Measurements from ENCODE around the gene ANKRD11.
"Not testable (repeated sequence)": the region's sequence is repeated elsewhere in the genome, so short reads cannot be mapped to it uniquely, and the experiment has no call there.

The ANKRD11 gene

DNA sequence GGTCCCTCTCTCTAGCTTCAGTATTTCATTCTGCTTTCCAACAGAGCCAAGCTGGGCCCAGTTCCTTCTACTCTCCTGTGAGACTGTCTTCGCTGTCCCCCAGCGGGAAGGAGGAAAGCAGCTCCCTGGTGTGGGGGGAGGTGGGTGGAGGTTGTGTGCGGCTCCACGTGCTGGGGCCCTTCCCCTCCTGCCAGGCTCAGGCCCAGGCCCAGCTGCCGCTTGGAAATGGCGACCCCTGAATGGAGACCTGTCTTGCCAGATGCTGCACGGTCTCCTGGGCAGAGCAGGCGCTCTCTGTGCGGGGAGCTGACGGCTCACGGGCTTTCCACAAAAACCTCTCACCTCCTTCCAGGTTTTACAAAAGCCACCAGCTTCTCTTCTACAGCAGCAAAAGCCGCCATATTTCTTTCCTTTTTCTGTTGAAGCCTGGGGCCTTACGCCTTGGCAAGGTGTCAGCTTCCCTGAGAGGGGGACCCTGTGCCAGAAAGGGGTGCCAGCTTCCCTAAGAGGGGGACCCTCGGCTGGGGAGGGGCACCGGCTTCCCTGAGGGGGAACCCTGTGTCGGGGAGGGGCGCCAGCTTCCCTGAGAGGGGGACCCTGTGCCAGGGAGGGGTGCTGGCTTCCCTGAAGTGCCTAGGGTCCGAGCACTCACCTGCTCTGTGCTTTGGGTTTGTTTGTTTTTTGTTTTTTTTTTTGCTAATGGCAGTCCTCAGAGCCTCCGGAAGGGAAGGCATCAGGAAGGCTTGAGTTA, 225.4 kb downstream of the ANKRD11 start:
- DNase-seq (ENCODE audit: low read depth) = no peak

- no peak for DNase-seq (ENCODE audit: low read depth)
These were observed 228.4 kb downstream of the ANKRD11 start for GRCh38 chr16:89261691-89262563.

DNA sequence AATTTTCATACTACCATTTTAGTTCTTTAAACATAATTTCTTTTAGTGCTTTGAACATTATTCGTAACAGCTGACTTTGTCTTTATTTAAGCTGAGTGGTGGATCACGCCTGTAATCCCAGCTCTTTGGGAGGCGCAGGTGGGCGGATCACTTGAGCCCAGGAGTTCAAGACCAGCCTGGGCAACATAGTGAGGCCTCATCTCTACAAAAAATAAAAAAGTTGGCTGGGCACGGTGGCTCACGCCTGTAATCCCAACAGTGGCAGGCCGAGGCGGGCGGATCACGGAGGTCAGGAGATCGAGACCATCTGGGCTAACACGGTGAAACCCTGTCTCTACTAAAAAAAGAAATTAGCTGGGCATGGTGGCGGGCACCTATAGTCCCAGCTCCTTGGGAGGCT, 230.5 kb downstream of the ANKRD11 start:
- not testable (repeated sequence) for DNase-seq (ENCODE audit: low read depth)

- DNase-seq (ENCODE audit: low read depth) = no peak
These were observed 232.4 kb downstream of the ANKRD11 start for GRCh38 chr16:89257757-89258465.

DNA sequence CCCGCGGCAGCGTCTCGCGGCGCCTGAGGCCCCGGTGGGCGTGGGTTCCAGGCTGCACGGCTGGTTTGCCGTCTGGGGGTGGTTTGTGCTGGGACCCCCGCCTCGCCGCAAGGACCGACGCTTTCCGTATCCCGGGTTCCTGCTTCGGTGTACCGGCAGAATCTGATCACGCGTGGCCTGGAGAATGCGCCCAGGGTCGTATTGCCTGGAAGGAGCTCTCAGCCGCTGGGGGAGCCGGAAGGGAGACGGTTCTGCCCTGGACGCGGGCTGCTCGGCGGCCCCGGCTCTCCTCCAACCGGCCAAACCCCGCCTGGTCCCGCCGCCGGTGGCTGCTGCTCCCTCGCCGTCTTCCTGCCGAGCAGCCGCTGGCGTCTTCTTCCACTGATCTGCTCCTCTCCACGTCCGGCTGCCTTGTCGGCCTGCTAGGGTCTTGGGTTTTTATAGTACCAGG, 233.1 kb downstream of the ANKRD11 start:
- no peak for DNase-seq (ENCODE audit: low read depth)

DNA sequence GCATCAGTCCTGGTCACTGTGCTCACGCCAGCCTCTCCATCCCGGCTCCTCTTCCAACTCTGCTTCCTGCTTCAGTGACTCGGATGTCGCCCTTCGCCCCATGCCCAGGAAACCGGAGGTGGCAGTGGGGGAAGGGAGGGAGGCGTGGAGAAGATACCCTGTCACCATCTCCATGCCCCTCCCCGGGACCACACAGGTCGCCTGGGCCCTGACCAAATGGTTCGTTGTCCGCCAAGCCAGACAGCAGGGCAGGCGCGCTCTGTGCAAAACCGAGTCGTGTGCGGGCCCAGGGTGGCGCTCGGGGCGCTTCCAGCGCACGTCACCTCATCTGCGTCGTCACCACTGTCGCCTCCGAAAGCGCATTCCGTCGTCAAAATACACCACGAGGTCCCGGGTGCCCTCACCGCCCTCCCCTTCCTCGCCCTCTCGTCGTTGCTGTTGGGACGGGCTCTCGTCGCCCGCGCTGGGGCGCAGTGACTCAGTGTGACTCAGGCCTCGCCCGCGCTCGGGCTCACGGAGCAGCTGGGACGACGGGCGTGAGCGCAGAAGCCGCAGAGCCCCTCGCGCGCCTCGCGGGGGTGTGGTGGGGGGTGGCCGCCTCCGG, 233.6 kb downstream of the ANKRD11 start:
- peak; percentile 67 for DNase-seq (ENCODE audit: low read depth)

- no peak for DNase-seq (ENCODE audit: low read depth)
These were observed 236.6 kb downstream of the ANKRD11 start for GRCh38 chr16:89253548-89254287.

- no peak for DNase-seq (ENCODE audit: low read depth)
These were observed 242.0 kb downstream of the ANKRD11 start for GRCh38 chr16:89248196-89248982.

DNA sequence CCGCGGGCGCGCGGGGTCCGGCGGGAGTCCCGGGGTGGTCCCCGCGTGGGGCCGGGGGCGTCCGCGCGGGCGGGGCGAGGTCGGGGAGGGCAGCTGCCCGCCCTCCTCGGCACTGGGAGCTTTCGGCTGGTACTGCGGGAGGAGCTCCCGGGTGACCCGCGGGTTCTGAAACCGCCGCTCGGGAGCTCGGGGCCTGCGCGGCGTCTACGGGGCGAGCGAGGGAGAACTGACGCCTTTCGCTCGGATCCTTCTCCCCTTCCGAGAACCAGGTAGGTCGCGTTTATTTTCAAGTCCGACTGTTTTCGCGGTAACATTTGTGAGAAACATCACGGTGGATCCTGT, 242.7 kb downstream of the ANKRD11 start:
- not testable (repeated sequence) for DNase-seq (ENCODE audit: low read depth)

GRCh38 chr16:89246903-89247733, 243.2 kb downstream of the ANKRD11 start:
- DNase-seq (ENCODE audit: low read depth) = peak; percentile 98

DNA sequence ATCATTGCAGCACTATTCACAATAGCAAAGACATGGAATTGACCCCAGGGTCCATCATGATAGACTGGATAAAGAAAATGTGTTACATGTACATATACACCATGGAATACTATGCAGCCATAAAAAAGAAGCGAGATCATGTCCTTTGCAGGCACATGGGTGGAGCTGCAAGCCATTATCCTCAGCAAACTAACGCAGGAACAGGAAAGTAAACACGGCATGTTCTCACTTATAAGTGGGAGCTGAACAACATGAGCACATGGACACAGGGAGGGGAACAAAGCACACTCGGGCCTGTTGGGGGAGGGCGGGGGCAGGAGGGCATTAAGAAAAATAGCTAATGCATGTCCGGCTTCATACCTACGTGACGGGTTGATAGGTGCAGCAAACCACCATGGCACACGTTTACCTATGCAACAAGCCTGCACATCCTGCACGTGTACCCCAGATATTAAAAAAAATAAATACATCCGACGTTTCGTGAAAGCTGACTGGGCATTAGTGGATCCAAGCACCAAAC, 243.9 kb downstream of the ANKRD11 start:
- DNase-seq (ENCODE audit: low read depth) = no peak

DNA sequence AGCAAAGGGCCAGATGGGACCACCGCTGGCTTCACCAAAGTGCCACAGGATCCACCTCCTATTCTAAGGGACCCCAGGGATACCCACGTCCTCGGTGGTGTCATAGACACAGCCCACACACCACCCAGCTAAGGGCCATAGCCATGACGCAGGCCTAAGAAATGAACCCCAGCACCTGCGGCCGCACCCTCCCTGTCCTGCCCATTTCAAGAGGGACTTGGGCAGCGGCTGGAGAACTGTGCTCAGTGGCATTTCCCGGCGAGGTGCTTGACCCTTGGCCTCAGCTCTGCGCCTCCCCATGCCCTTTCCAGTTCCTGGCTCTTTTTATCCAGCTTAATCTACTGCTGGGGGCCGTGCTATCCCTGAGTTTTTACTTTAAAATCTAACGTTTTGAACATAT, 245.6 kb downstream of the ANKRD11 start:
- no peak for DNase-seq (ENCODE audit: low read depth)

- DNase-seq (ENCODE audit: low read depth) = not testable (repeated sequence)
These were observed 246.1 kb downstream of the ANKRD11 start for GRCh38 chr16:89244264-89244663.

DNA sequence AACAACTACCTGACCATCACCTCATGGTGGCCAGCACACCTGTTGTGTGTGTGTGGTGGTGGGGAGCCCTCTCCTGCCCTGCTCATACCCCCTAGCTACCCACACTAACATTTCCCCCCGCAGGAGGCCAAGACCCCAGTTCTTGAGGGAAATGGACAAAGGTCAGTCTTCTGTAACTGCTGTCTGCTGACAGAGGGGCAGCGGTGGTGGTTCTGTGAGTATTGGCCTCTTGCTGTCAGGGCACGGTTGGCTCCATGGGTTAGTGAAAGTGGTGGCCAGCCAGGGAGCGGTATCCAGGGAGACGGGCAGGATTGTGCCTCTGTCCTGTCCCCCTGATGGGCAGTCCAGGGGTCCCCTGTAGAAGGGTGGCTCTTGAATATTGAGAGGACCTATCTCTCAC, 246.7 kb downstream of the ANKRD11 start:
- DNase-seq (ENCODE audit: low read depth) = no peak

DNA sequence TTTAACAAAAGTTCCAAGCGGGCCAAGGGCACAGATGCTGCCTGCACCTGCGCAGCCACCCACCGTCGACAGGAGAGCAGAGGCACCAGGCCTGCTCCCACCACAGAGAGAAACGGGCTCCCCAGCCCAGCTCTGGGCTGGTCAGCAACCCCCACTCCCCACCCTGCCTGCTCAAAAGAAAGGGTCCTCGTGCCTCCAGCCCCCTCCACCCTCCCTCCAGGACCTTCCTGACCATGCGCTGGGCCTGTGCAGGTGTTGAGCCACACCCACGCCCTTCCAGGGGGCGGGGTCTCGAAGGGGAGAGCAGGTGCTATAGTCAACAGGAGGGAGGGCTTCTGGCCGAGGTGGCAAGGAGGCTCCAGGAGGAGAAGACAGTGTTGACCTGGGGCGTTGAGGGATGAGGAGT, 247.6 kb downstream of the ANKRD11 start:
- no peak for DNase-seq (ENCODE audit: low read depth)

DNA sequence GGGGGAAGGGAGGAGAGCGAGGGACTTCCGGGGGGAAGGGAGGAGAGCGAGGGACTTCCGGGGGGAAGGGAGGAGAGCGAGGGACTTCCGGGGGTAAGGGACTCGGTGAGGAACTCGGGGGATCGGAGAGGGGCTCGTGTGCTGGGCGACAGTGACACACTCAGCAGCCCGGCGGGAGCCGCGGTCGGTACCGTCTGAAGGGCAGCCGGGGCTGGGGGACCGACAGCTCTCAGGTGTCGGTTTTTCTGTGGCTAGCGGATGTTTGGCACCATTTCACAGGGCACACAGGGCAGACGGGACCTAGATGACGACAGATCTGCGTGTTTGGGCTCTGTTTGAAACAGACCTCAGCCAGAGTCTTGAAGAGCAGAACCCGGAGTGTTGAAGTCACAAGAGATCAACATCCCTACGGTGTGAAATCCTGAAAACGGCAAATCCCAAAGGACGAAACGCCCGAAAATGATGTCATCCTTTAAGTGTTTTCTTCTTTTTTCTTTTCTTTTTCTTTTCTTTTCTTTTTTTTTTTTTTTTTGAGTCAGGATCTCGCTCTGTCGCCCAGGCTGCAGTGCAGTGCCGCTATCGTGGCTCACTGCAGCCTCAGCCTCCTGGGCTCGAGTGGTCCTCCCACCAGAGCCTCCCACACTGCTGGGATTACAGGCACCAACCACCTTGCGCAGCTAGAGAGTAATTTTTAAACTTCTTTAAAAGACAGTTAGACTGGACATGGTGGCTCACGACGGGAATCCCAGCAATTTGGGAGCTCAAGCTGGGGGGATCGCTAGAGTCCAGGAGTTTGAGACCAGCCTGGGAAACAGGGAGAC, 249.0 kb downstream of the ANKRD11 start:
- DNase-seq (ENCODE audit: low read depth) = peak; percentile 54

- no peak for DNase-seq (ENCODE audit: low read depth)
These were observed 252.6 kb downstream of the ANKRD11 start for GRCh38 chr16:89237733-89238132.

DNA sequence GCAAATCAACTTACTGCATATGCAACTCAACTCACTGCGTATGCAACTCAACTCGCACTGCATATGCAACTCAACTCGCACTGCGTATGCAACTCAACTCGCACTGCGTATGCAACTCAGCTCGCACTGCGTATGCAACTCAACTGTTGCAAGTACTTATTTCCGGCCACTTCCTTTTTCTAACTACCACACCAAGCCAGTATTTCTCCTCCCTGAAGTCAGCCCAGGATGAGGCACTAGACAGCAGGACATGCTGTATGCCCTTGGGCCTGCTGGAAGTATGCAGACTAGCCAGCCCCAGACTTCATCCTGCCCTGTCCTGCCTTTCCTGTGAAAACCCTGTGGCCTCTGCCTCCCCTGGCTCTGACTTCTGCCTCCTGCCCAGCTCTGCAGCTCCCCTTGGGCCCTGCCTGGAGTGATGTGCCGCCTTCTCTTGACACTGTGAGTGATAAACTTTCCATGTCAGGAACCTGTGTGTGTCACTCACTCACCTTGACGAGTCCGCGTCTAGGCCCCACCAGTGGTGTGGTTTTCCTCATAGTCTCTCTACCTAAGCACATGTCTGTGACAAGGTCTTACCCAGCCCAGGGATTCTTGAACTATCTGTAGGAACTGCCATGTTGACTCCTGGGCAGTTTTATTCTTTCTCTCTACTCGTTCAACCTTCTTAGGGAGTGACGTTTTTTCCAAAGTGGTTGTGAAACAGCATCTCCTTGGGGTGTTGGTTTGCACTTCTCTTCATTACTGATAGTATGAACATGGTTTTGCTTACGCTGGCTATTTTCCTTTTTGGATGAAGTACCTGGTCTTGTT, 256.5 kb downstream of the ANKRD11 start:
- DNase-seq (ENCODE audit: low read depth) = no peak
